Measurements from ENCODE around the gene TUT1.

DNA sequence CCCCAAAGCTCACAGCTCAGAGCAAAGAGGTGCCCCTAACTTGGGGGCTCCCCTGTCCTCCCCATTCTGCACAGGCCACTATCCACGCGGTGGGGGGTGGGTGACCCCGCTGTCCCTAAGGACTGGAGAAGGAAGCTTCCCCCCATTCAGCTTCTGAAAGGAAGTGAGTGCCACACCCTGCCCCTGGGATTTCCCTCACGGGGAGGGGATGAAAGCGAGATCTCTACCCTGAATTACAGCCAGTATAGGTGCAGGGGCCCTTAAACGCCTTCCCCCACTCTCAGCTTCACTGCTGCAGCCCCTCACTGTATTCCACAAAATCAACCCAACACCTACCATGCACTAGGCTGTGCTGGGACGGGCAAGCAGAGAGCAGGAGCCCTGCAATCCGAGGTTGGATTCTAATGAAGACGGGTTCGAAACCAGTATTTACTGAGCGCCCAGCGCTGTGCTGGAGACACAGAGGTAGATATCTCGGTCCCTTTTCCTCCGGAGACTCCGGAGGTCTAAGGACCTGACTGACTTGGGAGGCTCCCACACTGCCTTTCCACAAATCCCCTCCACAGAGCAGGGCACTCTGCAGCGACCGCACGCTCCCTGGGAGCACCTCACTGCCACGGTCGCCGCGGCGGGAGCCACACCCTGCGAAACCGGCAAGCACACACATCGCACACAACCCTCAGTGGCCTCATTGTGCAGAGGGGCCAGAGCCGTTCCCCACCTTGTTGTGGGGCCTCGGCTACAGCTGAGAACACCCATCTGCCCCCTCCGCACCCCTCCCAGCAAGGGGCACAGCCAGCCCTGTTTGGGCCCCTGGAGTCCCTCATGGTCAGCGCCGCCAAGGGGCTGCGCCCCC lies 46.5 kb downstream of the TUT1 start:
- TF ChIP-seq, protein P1, sequence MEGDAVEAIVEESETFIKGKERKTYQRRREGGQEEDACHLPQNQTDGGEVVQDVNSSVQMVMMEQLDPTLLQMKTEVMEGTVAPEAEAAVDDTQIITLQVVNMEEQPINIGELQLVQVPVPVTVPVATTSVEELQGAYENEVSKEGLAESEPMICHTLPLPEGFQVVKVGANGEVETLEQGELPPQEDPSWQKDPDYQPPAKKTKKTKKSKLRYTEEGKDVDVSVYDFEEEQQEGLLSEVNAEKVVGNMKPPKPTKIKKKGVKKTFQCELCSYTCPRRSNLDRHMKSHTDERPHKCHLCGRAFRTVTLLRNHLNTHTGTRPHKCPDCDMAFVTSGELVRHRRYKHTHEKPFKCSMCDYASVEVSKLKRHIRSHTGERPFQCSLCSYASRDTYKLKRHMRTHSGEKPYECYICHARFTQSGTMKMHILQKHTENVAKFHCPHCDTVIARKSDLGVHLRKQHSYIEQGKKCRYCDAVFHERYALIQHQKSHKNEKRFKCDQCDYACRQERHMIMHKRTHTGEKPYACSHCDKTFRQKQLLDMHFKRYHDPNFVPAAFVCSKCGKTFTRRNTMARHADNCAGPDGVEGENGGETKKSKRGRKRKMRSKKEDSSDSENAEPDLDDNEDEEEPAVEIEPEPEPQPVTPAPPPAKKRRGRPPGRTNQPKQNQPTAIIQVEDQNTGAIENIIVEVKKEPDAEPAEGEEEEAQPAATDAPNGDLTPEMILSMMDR (IDR thresholded peaks at IDR 0.05; ENCODE audit: low read depth, low read length, missing input control), result no peak
- TF ChIP-seq NR2F2 (IDR thresholded peaks at IDR 0.05) (no peak), SP1 (IDR thresholded peaks at IDR 0.05) (no peak)

Data from liver (tissue), 3 donors.